ENCODE data around the gene SRBD1.

SRBD1 gene

GRCh38 chr2:45390441-45390840 lies 220.6 kb downstream of the SRBD1 start:
- Mint-ChIP-seq H3K36me3 (ENCODE audit: low read depth) (peaks cover 32% of the 10 kb centered on the region), H3K4me3 (peak overlapping the region; percentile 2), H3K9me3 (no peaks in the 10 kb centered on the region), H3K4me1 (peaks cover 59% of the 10 kb centered on the region), H3K27ac (peak overlapping the region; percentile 74), H3K27me3 (ENCODE audit: low read depth, poor library complexity) (no peaks in the 10 kb centered on the region)
- TF ChIP-seq CTCF (IDR thresholded peaks at IDR 0.05) = no peak
- DNase-seq = no peak

GRCh38 chr2:45388541-45389100 lies 222.4 kb downstream of the SRBD1 start:
- Mint-ChIP-seq H3K4me1 (peaks cover 41% of the 10 kb centered on the region), H3K4me3 (no peak overlapping the region), H3K27me3 (ENCODE audit: low read depth, poor library complexity) (no peaks in the 10 kb centered on the region), H3K27ac (no peak overlapping the region), H3K9me3 (no peaks in the 10 kb centered on the region), H3K36me3 (ENCODE audit: low read depth) (peaks cover 32% of the 10 kb centered on the region)
- TF ChIP-seq CTCF (IDR thresholded peaks at IDR 0.05) = no peak
- DNase-seq = no peak

- H3K9me3 Mint-ChIP-seq = no peaks in the 10 kb centered on the region
- DNase-seq = no peak
- TF ChIP-seq CTCF (IDR thresholded peaks at IDR 0.05) = no peak
- no peak overlapping the region for H3K4me3 Mint-ChIP-seq
- H3K27ac Mint-ChIP-seq = no peak overlapping the region
- H3K36me3 Mint-ChIP-seq (ENCODE audit: low read depth) = peaks cover 10% of the 10 kb centered on the region
- H3K27me3 Mint-ChIP-seq (ENCODE audit: low read depth, poor library complexity) = no peaks in the 10 kb centered on the region
- no peaks in the 10 kb centered on the region for H3K4me1 Mint-ChIP-seq
Observed at GRCh38 chr2:45382744-45383143, 228.3 kb downstream of the SRBD1 start.

- no peak for TF ChIP-seq CTCF (IDR thresholded peaks at IDR 0.05)
- Mint-ChIP-seq H3K36me3 (ENCODE audit: low read depth) (peaks cover 6% of the 10 kb centered on the region), H3K27me3 (ENCODE audit: low read depth, poor library complexity) (no peaks in the 10 kb centered on the region), H3K4me3 (no peak overlapping the region), H3K4me1 (no peaks in the 10 kb centered on the region), H3K9me3 (peaks cover 15% of the 10 kb centered on the region), H3K27ac (no peak overlapping the region)
- DNase-seq = no peak
Observed at GRCh38 chr2:45380131-45380836, 230.8 kb downstream of the SRBD1 start.

- H3K4me3 Mint-ChIP-seq = no peak overlapping the region
- TF ChIP-seq CTCF (IDR thresholded peaks at IDR 0.05) = no peak
- H3K27ac Mint-ChIP-seq = no peak overlapping the region
- no peak for DNase-seq
- no peaks in the 10 kb centered on the region for H3K4me1 Mint-ChIP-seq
- H3K9me3 Mint-ChIP-seq = peaks cover 18% of the 10 kb centered on the region
- H3K36me3 Mint-ChIP-seq (ENCODE audit: low read depth) = peaks cover 6% of the 10 kb centered on the region
- H3K27me3 Mint-ChIP-seq (ENCODE audit: low read depth, poor library complexity) = no peaks in the 10 kb centered on the region
Observed at GRCh38 chr2:45379399-45380087, 231.5 kb downstream of the SRBD1 start.
